Measurements from ENCODE around the gene NLGN4Y.

GRCh38 chrY:14586725-14587124 is 62.4 kb downstream of the NLGN4Y start:
- TF ChIP-seq CTCF (IDR thresholded peaks at IDR 0.05; ENCODE audit: poor library complexity) (no peak), EZH2phosphoT487 (IDR thresholded peaks at IDR 0.05; ENCODE audit: low read depth, severe bottlenecking, unreplicated experiment) (no peak)

All from hepatocyte (in vitro differentiated cells).